ENCODE data around the gene HSCB. TPM values are rescaled to one million over a fixed set of nuclear protein-coding genes. Genes with fewer than 3 reads are reported as not detected.
A peak's percentile ranks its signal among the peaks of the same experiment; 100 is the strongest.
"Not testable (repeated sequence)": the region's sequence is repeated elsewhere in the genome, so short reads cannot be mapped to it uniquely, and the experiment has no call there.

The HSCB gene
- polyA plus RNA-seq (2014; cell fraction: cytosol; rRNA removed), result 27.2 and 30.9 TPM in 2 replicates
- polyA plus RNA-seq (2014; cell fraction: nucleus; rRNA removed), result 11.2 and 12.4 TPM in 2 replicates

DNA sequence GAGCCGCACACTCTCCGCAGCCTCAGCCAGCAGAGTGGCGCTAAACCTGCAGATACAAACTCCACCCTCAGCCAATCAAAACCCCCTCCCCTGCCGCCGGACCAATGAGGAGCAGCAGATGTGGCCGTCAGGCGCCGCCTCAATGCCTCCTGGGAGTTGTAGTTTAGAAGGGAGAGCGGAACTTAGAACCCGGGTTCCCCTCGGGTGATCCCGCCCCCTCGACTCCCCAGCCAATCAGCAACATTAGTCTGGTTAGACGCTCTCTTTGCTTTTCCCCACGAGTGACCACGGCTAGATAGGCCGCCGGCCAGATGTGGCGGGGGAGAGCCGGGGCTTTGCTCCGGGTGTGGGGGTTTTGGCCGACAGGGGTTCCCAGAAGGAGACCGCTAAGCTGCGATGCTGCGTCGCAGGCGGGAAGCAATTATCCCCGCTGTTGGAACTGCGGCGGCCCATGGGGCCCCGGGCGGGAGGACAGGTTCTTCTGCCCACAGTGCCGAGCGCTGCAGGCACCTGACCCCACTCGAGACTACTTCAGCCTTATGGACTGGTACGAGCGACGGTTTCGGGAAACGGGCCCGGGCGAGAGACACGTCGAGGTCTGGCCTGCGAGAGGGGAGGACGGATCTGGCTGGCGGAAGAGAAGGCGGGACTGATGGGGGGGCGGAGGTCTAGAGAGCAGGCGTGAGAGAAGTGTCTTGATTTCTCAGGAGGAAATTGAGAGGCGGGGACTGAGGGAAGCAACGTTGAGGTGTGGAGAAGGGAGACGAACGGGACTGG is at the start of gene HSCB, which contains the start of gene CHEK2:
Gene HSCB (plus strand): TSS at position 255 of the 777 bp plus-strand sequence. CDS start 57 bp downstream, at position 312.
Gene CHEK2 (minus strand): TSS at position 36 of the 777 bp plus-strand sequence. CDS start 7,099 bp downstream, outside the sequence.
- DNase-seq (ENCODE audit: low spot score), result peak; percentile 99

DNA sequence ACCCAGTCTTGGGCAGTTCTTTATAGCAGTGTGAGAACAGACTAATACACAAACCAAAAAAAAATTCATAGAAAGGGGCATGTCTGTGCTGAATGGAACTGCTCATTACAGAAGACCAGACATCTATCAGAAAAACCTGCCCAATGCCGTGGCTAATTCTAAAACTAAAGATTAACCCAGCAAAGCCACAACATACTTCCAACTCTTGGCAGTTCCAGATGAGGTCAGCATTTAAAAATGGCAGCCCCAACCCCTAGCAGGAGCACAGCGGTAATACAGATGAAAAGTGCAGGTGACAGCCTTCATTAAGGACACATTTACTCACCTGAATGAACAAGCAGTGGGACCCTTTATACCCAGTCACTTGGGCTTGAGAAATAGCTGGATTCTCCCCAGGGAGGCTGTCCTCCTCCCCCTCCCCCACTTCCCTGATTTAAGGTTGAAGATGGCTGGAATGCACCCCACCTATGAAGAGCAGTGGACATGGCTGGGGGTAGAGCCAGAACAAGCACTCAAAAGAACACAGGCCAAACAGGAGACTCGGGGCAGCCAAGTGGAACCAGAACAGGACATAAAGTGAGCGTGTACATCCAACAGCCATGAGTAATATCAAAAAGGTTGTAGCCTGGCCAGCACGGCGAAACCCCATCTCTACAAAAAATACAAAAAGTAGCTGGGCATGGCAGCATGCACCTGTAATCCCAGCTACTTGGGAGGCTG is 48.6 kb upstream of the HSCB start:
- DNase-seq (ENCODE audit: low spot score), result not testable (repeated sequence)

GRCh38 chr22:28702891-28703290 is 38.9 kb upstream of the HSCB start:
- DNase-seq (ENCODE audit: low spot score), result no peak

GRCh38 chr22:28703436-28703835 is 38.4 kb upstream of the HSCB start:
- no peak for DNase-seq (ENCODE audit: low spot score)

GRCh38 chr22:28706845-28707244 is 35.0 kb upstream of the HSCB start:
- no peak for DNase-seq (ENCODE audit: low spot score)

DNA sequence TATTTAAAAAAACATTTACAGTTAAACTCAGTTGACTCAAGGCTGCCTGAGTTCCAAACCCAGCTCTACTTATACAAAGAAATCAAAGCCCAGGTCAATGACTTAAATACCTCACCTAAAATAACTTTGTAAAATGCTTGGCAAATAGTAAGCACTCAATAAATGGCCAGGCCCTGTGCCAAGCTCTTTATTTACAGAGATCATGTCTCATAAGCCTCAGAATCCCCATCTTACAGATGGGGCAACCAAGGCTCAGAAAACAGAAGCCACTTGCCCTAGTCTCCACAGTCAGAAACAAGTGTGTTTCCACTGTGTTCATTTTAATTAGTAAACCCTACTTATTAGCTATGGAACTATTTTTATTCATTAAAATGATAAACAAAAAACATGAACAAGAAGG is 31.7 kb upstream of the HSCB start:
- DNase-seq (ENCODE audit: low spot score), result no peak

GRCh38 chr22:28710576-28711191 is 31.2 kb upstream of the HSCB start:
- no peak for DNase-seq (ENCODE audit: low spot score)

DNA sequence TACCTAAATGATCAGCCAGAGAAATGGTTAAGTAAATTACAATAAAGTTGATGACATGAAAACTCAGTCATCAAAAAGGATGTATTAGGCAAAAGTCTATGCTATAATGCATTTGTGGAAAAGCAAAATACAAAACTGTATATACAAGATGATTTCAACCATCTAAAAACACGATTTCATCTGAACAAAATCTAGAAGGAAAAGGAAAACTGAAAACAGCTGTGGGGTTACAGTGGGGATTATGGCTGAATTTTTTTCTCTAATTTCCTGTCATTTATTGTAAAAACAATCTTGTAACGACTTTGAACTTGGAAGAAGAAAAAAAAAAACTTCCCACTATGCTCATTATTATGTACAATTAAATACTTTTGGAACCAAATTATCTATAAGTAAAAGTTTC is 30.5 kb upstream of the HSCB start:
- no peak for DNase-seq (ENCODE audit: low spot score)

DNA sequence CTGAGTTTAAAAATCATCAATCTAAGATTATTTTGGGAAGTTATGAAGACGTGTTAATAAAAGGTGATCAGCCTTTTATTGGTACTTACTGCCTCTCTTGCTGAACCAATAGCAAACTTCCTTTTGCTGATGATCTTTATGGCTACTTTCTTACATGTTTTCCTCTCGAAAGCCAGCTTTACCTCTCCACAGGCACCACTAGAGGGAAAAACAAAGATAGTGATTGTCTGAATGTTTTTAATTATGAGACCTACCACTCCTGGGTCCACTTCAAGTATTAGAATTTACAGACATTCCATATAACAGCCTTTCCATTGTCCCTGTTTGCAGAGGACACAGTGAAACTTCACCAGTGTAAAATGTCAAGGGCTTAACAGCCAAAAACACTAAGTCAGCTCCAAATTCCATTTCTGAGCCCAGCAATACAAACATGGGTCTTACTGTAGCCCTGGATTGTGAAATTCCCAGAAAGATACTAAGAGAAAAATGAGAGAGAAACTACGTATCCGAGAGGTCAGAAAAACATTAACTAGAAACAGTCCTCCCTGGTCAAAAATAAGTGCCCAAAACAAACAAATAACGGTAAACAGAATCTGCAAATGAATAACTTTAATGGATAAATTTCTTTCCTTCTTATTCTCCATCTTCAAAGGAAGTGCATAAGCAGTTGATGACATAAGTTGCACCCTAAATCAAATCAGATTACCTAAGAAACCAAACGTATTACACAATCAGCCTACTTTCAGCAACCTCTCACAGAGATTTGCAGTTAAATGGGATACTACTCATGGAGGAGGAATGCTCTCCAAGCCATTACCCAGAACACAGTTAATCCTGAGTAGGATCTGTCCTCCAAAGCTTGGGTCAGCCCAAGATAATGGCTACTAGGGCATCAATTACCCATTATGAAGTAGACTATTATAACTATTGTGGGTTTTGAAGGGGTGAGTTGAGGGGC is 29.7 kb upstream of the HSCB start:
- no peak for DNase-seq (ENCODE audit: low spot score)

GRCh38 chr22:28714043-28714628 is 27.7 kb upstream of the HSCB start:
- DNase-seq (ENCODE audit: low spot score), result no peak

DNA sequence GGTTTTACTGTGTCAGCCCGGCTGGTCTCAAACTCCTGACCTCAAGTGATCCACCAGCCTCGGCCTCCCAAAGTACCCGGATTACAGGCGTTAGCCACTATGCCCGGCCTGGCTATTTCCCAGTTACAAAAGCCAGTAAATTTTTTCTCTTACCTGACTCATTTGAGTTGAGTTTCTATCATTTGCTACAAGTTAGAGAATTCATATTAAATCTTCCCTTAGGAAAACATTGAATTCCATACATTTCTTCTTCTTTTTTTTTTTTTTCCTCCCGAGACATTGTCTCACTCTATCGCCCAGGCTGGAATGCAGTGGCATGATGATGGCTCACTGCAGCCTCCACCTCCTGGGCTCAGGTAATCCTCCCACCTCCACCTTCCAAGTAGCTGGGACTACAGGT is 26.2 kb upstream of the HSCB start:
- DNase-seq (ENCODE audit: low spot score), result no peak

DNA sequence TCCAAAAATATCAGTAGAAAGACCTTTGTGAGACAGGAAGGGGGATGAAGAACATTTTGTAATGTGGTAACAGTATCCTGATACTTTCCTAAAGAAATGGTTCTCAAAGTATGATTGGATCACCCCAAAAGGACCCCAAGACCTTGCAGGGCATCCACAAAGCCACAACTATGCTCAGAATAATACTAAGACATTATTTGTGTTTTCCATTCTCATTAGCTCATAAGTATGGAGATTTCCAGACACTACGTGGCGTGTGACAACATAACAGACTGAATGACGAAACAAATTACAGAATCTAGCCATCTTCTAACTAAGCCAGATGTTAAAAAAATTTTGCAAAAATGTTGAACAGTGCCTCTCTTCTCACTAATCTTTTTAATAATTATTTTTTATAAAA is 25.2 kb upstream of the HSCB start:
- no peak for DNase-seq (ENCODE audit: low spot score)

GRCh38 chr22:28718044-28718443 is 23.8 kb upstream of the HSCB start:
- DNase-seq (ENCODE audit: low spot score), result no peak

GRCh38 chr22:28728002-28728401 is 13.8 kb upstream of the HSCB start:
- no peak for DNase-seq (ENCODE audit: low spot score)

DNA sequence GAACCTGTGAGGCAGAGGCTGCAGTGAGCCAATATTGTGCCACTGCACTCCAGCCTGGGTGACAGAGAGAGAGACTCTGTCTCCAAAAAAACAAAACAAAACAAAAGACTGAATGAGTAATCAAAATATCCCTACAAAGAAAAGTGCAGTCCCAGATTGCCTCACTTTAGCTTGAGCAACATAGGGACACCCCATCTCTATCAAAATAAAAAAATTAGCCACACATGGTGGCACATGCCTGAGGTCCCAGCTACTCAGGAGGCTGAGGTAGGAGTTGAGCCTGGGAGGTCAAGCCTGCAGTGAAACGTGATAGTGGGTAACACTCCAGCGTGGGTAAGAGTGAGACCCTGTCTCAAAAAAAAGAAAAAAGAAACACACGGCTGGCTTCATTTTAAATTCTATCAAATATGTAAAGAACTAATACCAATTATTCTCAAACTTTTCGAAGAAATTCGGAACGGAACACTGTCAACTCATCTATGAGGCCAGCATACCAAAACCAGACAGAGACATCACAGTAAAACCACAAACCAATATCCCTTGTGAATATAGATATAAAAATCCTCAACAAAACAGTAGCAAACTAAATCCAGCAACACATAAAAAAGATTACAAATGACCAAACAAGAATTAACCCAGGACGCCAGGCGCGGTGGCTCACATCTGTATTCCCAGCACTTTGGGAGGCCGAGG is 13.1 kb upstream of the HSCB start:
- DNase-seq (ENCODE audit: low spot score), result no peak

- no peak for DNase-seq (ENCODE audit: low spot score)
Observed at GRCh38 chr22:28730179-28730578, 11.7 kb upstream of the HSCB start.

DNA sequence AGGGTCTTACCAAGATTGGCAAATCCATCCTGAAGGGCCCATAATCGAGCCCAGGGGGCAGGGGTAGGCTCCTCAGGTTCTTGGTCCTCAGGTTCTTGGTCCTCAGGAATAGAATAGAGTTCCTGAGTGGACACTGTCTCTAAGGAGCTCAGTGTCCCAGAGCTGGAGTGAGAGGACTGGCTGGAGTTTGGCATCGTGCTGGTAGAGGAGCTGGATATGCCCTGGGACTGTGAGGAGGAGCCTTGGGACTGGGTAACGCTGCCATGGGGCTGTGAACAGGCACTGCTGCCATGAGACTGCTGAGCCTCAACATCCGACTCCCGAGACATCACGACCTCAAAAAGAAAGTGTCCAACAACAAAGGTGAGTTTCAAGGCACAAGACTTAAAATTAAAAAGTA is 7.4 kb upstream of the HSCB start:
- no peak for DNase-seq (ENCODE audit: low spot score)

DNA sequence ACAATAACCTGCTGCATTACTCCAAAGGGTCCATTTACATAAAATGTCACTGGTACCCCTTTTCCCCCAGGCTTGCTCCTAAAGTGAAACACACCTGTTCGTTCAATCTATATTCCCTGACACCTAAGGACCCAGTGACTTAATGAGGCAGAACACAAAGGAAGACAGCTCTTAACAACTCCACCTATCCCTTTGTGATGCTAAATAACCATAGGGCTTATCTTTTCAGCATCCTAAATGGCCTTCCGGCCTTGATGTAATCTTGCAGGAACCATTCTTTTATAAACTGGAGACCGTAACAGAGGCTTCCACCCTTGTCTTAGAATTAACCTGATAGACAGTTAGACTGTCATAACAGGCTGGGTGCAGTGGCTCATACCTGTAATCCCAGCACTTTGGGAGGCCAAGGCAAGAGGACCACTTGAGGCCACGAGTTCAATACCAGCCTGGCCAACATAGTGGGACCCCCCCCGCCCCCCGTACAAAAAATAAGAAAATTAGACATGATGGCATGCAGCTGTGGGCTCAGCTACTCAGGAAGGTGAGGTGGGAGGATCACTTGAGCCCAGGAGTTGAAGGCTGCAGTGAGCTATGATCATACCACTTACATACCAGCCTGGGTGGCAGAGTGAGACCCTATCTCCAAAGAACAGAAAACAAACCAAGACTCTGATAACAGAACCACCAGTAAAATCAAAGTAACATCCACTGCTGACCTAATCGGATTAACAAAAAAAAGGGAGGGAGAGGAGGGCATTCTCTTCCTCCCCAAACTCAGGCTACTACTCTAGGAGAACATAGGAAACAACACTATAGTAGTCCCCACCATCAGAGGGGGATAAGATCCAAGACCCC is 5.3 kb upstream of the HSCB start:
- no peak for DNase-seq (ENCODE audit: low spot score)

GRCh38 chr22:28737701-28738100 is 4.1 kb upstream of the HSCB start:
- no peak for DNase-seq (ENCODE audit: low spot score)

All from SK-N-DZ (cell line).